Measurements from ENCODE around the gene TTLL12. TPM values are rescaled to one million over a fixed set of nuclear protein-coding genes. Genes with fewer than 3 reads are reported as not detected.

The TTLL12 gene
- total RNA-seq, 4 donors from 2014 or later: 14.4 to 34.5 (median 25.7) TPM

- TF ChIP-seq CTCF (IDR thresholded peaks at IDR 0.05; ENCODE audit: low read depth): no peak
Measured at GRCh38 chr22:43151251-43152002, 35.5 kb downstream of the TTLL12 start, which contains the start of gene TSPO. Gene TSPO, plus strand, starts transcription at chr22:43151559. Its CDS starts 7,680 bp downstream, at chr22:43159239.

GRCh38 chr22:43150731-43151206, 36.2 kb downstream of the TTLL12 start:
- TF ChIP-seq CTCF (IDR thresholded peaks at IDR 0.05; ENCODE audit: low read depth): no peak

- TF ChIP-seq CTCF (IDR thresholded peaks at IDR 0.05; ENCODE audit: low read depth): no peak
Measured at GRCh38 chr22:43148581-43148980, 38.4 kb downstream of the TTLL12 start.

GRCh38 chr22:43147821-43148220, 39.1 kb downstream of the TTLL12 start:
- TF ChIP-seq CTCF (IDR thresholded peaks at IDR 0.05; ENCODE audit: low read depth): no peak

GRCh38 chr22:43144949-43145348, 42.0 kb downstream of the TTLL12 start:
- TF ChIP-seq CTCF (IDR thresholded peaks at IDR 0.05; ENCODE audit: low read depth): no peak

- no peak for TF ChIP-seq CTCF (IDR thresholded peaks at IDR 0.05; ENCODE audit: low read depth)
Measured at GRCh38 chr22:43142880-43143562, 43.9 kb downstream of the TTLL12 start, which contains the start of gene MCAT. Gene MCAT, minus strand, starts transcription at chr22:43143398. Its CDS starts 50 bp downstream, at chr22:43143348.

GRCh38 chr22:43136801-43137200, 50.1 kb downstream of the TTLL12 start:
- TF ChIP-seq CTCF (IDR thresholded peaks at IDR 0.05; ENCODE audit: low read depth): no peak
